Measurements from ENCODE around the gene TRIM16. TPM values are rescaled to one million over a fixed set of nuclear protein-coding genes. Genes with fewer than 3 reads are reported as not detected.
"Not testable (repeated sequence)": the region's sequence is repeated elsewhere in the genome, so short reads cannot be mapped to it uniquely, and the experiment has no call there.

Gene TRIM16
- total RNA-seq, 6 experiments from 2014 or later, result 2.9 to 6.3 (median 5.0) TPM

- H3K27ac ChIP-seq; H3K4me1 ChIP-seq; DNase-seq; H3K4me3 ChIP-seq; intact Hi-C loops (cut with DNase I); H3K36me3 ChIP-seq; H3K27me3 ChIP-seq; H3K9me3 ChIP-seq: not testable (repeated sequence)
- WGBS (ENCODE audit: insufficient coverage, low coverage, low lambda C conversion rate, missing lambda C conversion rate), result 100% methylated on average over 1 of the region's 12 CpGs
- peak in 3 of 4 donors; percentile 64 to 82 (median 75) for ATAC-seq
Measured at GRCh38 chr17:15642505-15643251, 41.4 kb downstream of the TRIM16 start.

- H3K27ac ChIP-seq; DNase-seq; H3K4me1 ChIP-seq; H3K27me3 ChIP-seq; H3K4me3 ChIP-seq; H3K9me3 ChIP-seq; ATAC-seq; intact Hi-C loops (cut with DNase I); H3K36me3 ChIP-seq: not testable (repeated sequence)
- WGBS (ENCODE audit: insufficient coverage, low coverage, low lambda C conversion rate, missing lambda C conversion rate), result 78% methylated on average over 1 of the region's 4 CpGs
Measured at GRCh38 chr17:15642014-15642413, 42.1 kb downstream of the TRIM16 start.

- H3K9me3 ChIP-seq; H3K36me3 ChIP-seq; DNase-seq; H3K27ac ChIP-seq; intact Hi-C loops (cut with DNase I); H3K27me3 ChIP-seq; H3K4me1 ChIP-seq; H3K4me3 ChIP-seq: not testable (repeated sequence)
- whole genome bisulfite sequencing (ENCODE audit: insufficient coverage, low coverage, low lambda C conversion rate, missing lambda C conversion rate), result 82% methylated on average over 2 of the region's 2 CpGs
- ATAC-seq, result peak in 1 of 4 donors; percentile 59
Measured at GRCh38 chr17:15630930-15631453, 53.1 kb downstream of the TRIM16 start.

- H3K36me3 ChIP-seq; H3K9me3 ChIP-seq; intact Hi-C loops (cut with DNase I); H3K4me3 ChIP-seq; H3K27me3 ChIP-seq; ATAC-seq; H3K27ac ChIP-seq; H3K4me1 ChIP-seq; DNase-seq: not testable (repeated sequence)
- 84% methylated on average over 5 of the region's 7 CpGs for WGBS (ENCODE audit: insufficient coverage, low coverage, low lambda C conversion rate, missing lambda C conversion rate)
Measured at GRCh38 chr17:15629991-15630390, 54.1 kb downstream of the TRIM16 start.

- H3K36me3 ChIP-seq; DNase-seq; intact Hi-C loops (cut with DNase I); ATAC-seq; H3K4me3 ChIP-seq; H3K27me3 ChIP-seq; H3K4me1 ChIP-seq; H3K9me3 ChIP-seq; H3K27ac ChIP-seq: not testable (repeated sequence)
- 73% methylated on average over 3 of the region's 3 CpGs for WGBS (ENCODE audit: insufficient coverage, low coverage, low lambda C conversion rate, missing lambda C conversion rate)
Measured at GRCh38 chr17:15623661-15624209, 60.4 kb downstream of the TRIM16 start.

- H3K4me1 ChIP-seq; H3K9me3 ChIP-seq; H3K27ac ChIP-seq; H3K36me3 ChIP-seq; H3K27me3 ChIP-seq; intact Hi-C loops (cut with DNase I); H3K4me3 ChIP-seq; DNase-seq; ATAC-seq: not testable (repeated sequence)
- no CpG with 5 or more reads among the region's 4 CpGs for WGBS (ENCODE audit: insufficient coverage, low coverage, low lambda C conversion rate, missing lambda C conversion rate)
Measured at GRCh38 chr17:15623255-15623654, 60.9 kb downstream of the TRIM16 start.

GRCh38 chr17:15622124-15622523 is 62.0 kb downstream of the TRIM16 start:
- intact Hi-C loops (cut with DNase I), result not testable (repeated sequence)
- peak in 1 of 4 donors; percentile 33 for ATAC-seq

GRCh38 chr17:15619331-15620058 is 64.6 kb downstream of the TRIM16 start, which contains the start of gene FBXW10B:
Gene FBXW10B, minus strand, starts transcription at chr17:15619704. Its CDS starts 192 bp downstream, at chr17:15619512.
- H3K9me3 ChIP-seq; H3K4me3 ChIP-seq; H3K36me3 ChIP-seq; H3K27ac ChIP-seq; ATAC-seq; DNase-seq; intact Hi-C loops (cut with DNase I); H3K4me1 ChIP-seq; H3K27me3 ChIP-seq: not testable (repeated sequence)
- 64% methylated on average over 11 of the region's 12 CpGs for WGBS (ENCODE audit: insufficient coverage, low coverage, low lambda C conversion rate, missing lambda C conversion rate)

More at GRCh38 chr17:15622124-15622523, 62.0 kb downstream of the TRIM16 start:
- DNase-seq, H3K9me3 ChIP-seq, H3K36me3 ChIP-seq, H3K4me3 ChIP-seq, H3K27ac ChIP-seq, H3K4me1 ChIP-seq, H3K27me3 ChIP-seq: not testable (repeated sequence)
- 82% methylated on average over 2 of the region's 8 CpGs for WGBS (ENCODE audit: insufficient coverage, low coverage, low lambda C conversion rate, missing lambda C conversion rate)

- H3K27me3 ChIP-seq; H3K4me3 ChIP-seq; ATAC-seq; H3K27ac ChIP-seq; intact Hi-C loops (cut with DNase I); H3K9me3 ChIP-seq; H3K4me1 ChIP-seq; DNase-seq; H3K36me3 ChIP-seq: not testable (repeated sequence)
- WGBS (ENCODE audit: insufficient coverage, low coverage, low lambda C conversion rate, missing lambda C conversion rate), result 33% methylated on average over 4 of the region's 4 CpGs
Measured at GRCh38 chr17:15616828-15617227, 67.3 kb downstream of the TRIM16 start.

- H3K36me3 ChIP-seq; ATAC-seq; intact Hi-C loops (cut with DNase I); H3K9me3 ChIP-seq; H3K27ac ChIP-seq; H3K4me3 ChIP-seq; H3K4me1 ChIP-seq; DNase-seq; H3K27me3 ChIP-seq: not testable (repeated sequence)
- 43% methylated on average over 6 of the region's 6 CpGs for WGBS (ENCODE audit: insufficient coverage, low coverage, low lambda C conversion rate, missing lambda C conversion rate)
Measured at GRCh38 chr17:15615850-15616249, 68.3 kb downstream of the TRIM16 start.

- ATAC-seq; H3K27ac ChIP-seq; H3K36me3 ChIP-seq; H3K27me3 ChIP-seq; DNase-seq; H3K9me3 ChIP-seq; intact Hi-C loops (cut with DNase I); H3K4me3 ChIP-seq; H3K4me1 ChIP-seq: not testable (repeated sequence)
- 100% methylated on average over 1 of the region's 1 CpG for whole genome bisulfite sequencing (ENCODE audit: insufficient coverage, low coverage, low lambda C conversion rate, missing lambda C conversion rate)
Measured at GRCh38 chr17:15613111-15613510, 71.0 kb downstream of the TRIM16 start.
